BJ (cell line): Measurements from ENCODE around the gene LTA. TPM values are rescaled to one million over a fixed set of nuclear protein-coding genes. Genes with fewer than 3 reads are reported as not detected.

Source experiments
- CTCF ChIA-PET: fragments of 350-600 bp; formaldehyde crosslinking; extraction: SDS; loops from one replicate; lab custom pipeline; 2021; ENCODE audit warnings: antibody characterized with exemption, inconsistent platforms; lab: Yijun Ruan, JAX
- POLR2A ChIA-PET: fragments of 300-600 bp; sonication (Branson Sonifier 250); formaldehyde crosslinking; extraction: SDS; loops from one replicate; lab custom pipeline; 2021; ENCODE audit warnings: antibody characterized with exemption; lab: Charles Lee
- DNase-seq: peaks from one replicate; pipeline ENCODE4 v3.0.0-alpha.2; 2011; ENCODE audit warnings: low read depth
- H3K27me3 ChIP-seq: 2 replicates; pipeline ENCODE4 v1.6.0; 2011; ENCODE audit warnings: low read length; ENCODE audit not compliant: control insufficient read depth, insufficient read depth
- H3K36me3 ChIP-seq: 2 replicates; pipeline ENCODE4 v1.5.1; 2011; ENCODE audit warnings: low read length; ENCODE audit not compliant: control insufficient read depth, insufficient read depth
- H3K4me3 ChIP-seq: 2 replicates; pipeline ENCODE4 v1.5.1; 2011; ENCODE audit warnings: low read depth, mild to moderate bottlenecking, control low read depth, low read length
- polyA plus RNA-seq: library from polyadenylated mRNA; depleted of rRNA; stranded (reverse); fragments of >200 nt; gene quantifications from 2 replicates; pipeline ENCODE4 v1.2.3, GENCODE V29; 2011; rRNA removed
- small RNA-seq: library from RNA; depleted of rRNA; stranded (forward); fragments of <200 nt; gene quantifications from one replicate; pipeline ENCODE3, GENCODE V24; 2012; ENCODE audit warnings: low replicate concordance, low read depth; ENCODE audit not compliant: insufficient read length
- TF ChIP-seq, protein P1 (sequence below): IDR thresholded peaks from 2 replicates; pipeline ENCODE4 v1.5.1; 2011; ENCODE audit warnings: low read depth, mild to moderate bottlenecking, control low read depth, inconsistent platforms, low read length, moderate library complexity; ENCODE audit not compliant: insufficient read depth

LTA gene
- polyA plus RNA-seq, 1 experiment, result not detected

DNA sequence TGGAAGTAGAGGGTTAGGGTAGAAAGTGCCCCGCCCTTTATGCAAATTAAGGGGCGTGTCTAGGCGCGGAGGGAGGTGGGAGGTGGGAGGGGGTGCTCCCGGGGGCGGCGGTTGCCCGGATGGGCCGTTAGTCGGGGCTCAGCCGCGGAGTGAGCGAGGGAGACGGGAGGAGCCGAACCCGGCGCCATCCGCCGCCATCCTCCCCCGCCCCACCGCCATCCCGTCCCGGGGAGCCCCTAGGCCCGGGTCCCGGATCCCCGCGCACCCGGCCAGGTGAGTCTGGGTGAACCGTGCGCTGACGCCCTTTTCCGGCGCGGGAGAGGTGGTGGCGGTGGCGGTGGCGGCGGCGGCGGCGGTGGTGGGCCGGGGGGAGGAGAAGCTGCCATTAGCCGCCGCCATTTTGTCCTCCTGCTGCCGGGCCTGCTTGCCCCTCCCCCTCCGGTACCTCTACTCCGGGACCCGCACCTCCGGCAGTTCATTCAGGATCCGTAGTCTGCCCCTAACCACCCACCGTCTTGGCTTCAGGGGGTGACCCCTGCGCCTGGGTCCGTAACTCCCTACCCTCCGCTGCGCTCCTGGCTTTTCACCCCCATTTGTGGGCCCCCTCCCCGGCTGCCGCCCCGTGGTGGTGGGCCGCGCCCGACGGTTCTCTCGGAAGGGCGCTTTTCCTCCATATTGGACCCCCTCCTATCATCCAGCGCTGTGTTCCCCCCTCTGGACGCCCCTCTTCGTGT, 48.7 kb downstream of the LTA start, which contains the start of gene PRRC2A:
TSS of gene PRRC2A (plus strand) at position 130 of the 734 bp plus-strand sequence. CDS start 2,075 bp downstream, outside the sequence.
- ChIA-PET CTCF (interaction anchor here (3.6 kb wide), 1 partner anchor 22 kb away, joined by 18 read pairs; no protein-coding TSS in a partner anchor), POLR2A (no interaction called here)
- TF ChIP-seq, protein P1, sequence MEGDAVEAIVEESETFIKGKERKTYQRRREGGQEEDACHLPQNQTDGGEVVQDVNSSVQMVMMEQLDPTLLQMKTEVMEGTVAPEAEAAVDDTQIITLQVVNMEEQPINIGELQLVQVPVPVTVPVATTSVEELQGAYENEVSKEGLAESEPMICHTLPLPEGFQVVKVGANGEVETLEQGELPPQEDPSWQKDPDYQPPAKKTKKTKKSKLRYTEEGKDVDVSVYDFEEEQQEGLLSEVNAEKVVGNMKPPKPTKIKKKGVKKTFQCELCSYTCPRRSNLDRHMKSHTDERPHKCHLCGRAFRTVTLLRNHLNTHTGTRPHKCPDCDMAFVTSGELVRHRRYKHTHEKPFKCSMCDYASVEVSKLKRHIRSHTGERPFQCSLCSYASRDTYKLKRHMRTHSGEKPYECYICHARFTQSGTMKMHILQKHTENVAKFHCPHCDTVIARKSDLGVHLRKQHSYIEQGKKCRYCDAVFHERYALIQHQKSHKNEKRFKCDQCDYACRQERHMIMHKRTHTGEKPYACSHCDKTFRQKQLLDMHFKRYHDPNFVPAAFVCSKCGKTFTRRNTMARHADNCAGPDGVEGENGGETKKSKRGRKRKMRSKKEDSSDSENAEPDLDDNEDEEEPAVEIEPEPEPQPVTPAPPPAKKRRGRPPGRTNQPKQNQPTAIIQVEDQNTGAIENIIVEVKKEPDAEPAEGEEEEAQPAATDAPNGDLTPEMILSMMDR, result no peak
- DNase-seq, result no peak
- H3K36me3 ChIP-seq, result peaks cover 18% of the 10 kb centered on the region
- H3K27me3 ChIP-seq, result no peaks in the 10 kb centered on the region
- H3K4me3 ChIP-seq, result peak within 1 kb of the TSS; percentile 67

- TF ChIP-seq, protein P1, result no peak
- H3K36me3 ChIP-seq, result peaks cover 23% of the 10 kb centered on the region
- DNase-seq, result no peak
- peak overlapping the region; percentile 67 for H3K4me3 ChIP-seq
- H3K27me3 ChIP-seq, result no peaks in the 10 kb centered on the region
- CTCF ChIA-PET, result interaction anchor here (1.0 to 3.6 kb wide), 4 partner anchors 13 to 75 kb away, joined by 4 to 18 read pairs (median 5); partner anchors contain the start of gene ATP6V1G2
- POLR2A ChIA-PET, result interaction anchor here (0.6 to 1.1 kb wide), 2 partner anchors 16 to 31 kb away, joined by 3 read pairs; partner anchors contain the start of gene BAG6
Measured at GRCh38 chr6:31621320-31621939, 49.3 kb downstream of the LTA start.

GRCh38 chr6:31621991-31622390, 49.9 kb downstream of the LTA start:
- TF ChIP-seq, protein P1, result no peak
- peaks cover 29% of the 10 kb centered on the region for H3K36me3 ChIP-seq
- CTCF ChIA-PET, result interaction anchor here (1.0 to 3.6 kb wide), 5 partner anchors 12 to 128 kb away, joined by 3 to 18 read pairs (median 4); partner anchors contain the start of gene ATP6V1G2
- POLR2A ChIA-PET, result interaction anchor here (0.6 to 1.1 kb wide), 2 partner anchors 16 to 30 kb away, joined by 3 read pairs; partner anchors contain the start of gene BAG6
- DNase-seq, result no peak
- H3K4me3 ChIP-seq, result peak overlapping the region; percentile 67
- H3K27me3 ChIP-seq, result no peaks in the 10 kb centered on the region

- DNase-seq, result no peak
- Histone ChIP-seq H3K4me3 (peak overlapping the region; percentile 67), H3K27me3 (no peaks in the 10 kb centered on the region), H3K36me3 (peaks cover 34% of the 10 kb centered on the region)
- CTCF ChIA-PET, result interaction anchor here (1.3 to 3.6 kb wide), 4 partner anchors 11 to 129 kb away, joined by 3 to 18 read pairs (median 5); no protein-coding TSS in a partner anchor
- POLR2A ChIA-PET, result interaction anchor here (1.1 kb wide), 1 partner anchor 15 kb away, joined by 3 read pairs; no protein-coding TSS in a partner anchor
- TF ChIP-seq, protein P1, result no peak
Measured at GRCh38 chr6:31622684-31623091, 50.6 kb downstream of the LTA start.

Small RNA genes within 50 kb of the gene (small RNA-seq; reads per million reads assigned to genes)
- gene SNORA38 (9.5 reads per million, percentile 76 among the genes with 10 or more reads in this experiment), gene SNORD117 (242 reads per million, percentile 94 among the genes with 10 or more reads in this experiment), gene SNORD84 (not detected), gene UQCRHP1 (not detected)

Other genes starting within 250 kb of the LTA start
- gene HLA-B, start 215.1 kb upstream of the LTA start, polyA plus RNA-seq, result 1,142 and 1,777 TPM in 2 replicates
- gene MICA, start 168.7 kb upstream of the LTA start, polyA plus RNA-seq, result 71.6 and 96.1 TPM in 2 replicates
- gene MICB, start 74.1 kb upstream of the LTA start, polyA plus RNA-seq, result 21.9 and 23.4 TPM in 2 replicates
- not detected in 2 replicates for gene MCCD1, start 43.3 kb upstream of the LTA start, polyA plus RNA-seq
- 412 and 584 TPM in 2 replicates for gene DDX39B, start 30.3 kb upstream of the LTA start, polyA plus RNA-seq
- gene ATP6V1G2, start 25.7 kb upstream of the LTA start, polyA plus RNA-seq, result 2.7 and 3.6 TPM in 2 replicates
- 10.8 and 13.6 TPM in 2 replicates for gene NFKBIL1, start 24.7 kb upstream of the LTA start, polyA plus RNA-seq
- not detected in 2 replicates for gene TNF, start 3.3 kb downstream of the LTA start, polyA plus RNA-seq
- not detected in 2 replicates for gene LTB, start 10.1 kb downstream of the LTA start, polyA plus RNA-seq
- gene LST1, start 14.0 kb downstream of the LTA start, polyA plus RNA-seq, result 0.18 and 0.42 TPM in 2 replicates
- not detected in 2 replicates for gene NCR3, start 20.7 kb downstream of the LTA start, polyA plus RNA-seq
- gene AIF1, start 42.9 kb downstream of the LTA start, polyA plus RNA-seq, result not detected in 2 replicates
- 23.8 and 47.3 TPM in 2 replicates for gene PRRC2A, start 48.4 kb downstream of the LTA start, polyA plus RNA-seq
- gene BAG6, start 80.4 kb downstream of the LTA start, polyA plus RNA-seq, result 42.6 and 113 TPM in 2 replicates
- gene APOM, start 83.6 kb downstream of the LTA start, polyA plus RNA-seq, result 4.2 and 4.8 TPM in 2 replicates
- gene C6orf47, start 88.5 kb downstream of the LTA start, polyA plus RNA-seq, result 9.9 and 13.0 TPM in 2 replicates
- gene GPANK1, start 92.7 kb downstream of the LTA start, polyA plus RNA-seq, result 12.6 and 15.0 TPM in 2 replicates
- 83.2 and 94.9 TPM in 2 replicates for gene CSNK2B, start 93.8 kb downstream of the LTA start, polyA plus RNA-seq
- 6.8 and 10.8 TPM in 2 replicates for gene LY6G5B, start 97.7 kb downstream of the LTA start, polyA plus RNA-seq
- gene LY6G5C, start 108.8 kb downstream of the LTA start, polyA plus RNA-seq, result 3.1 and 3.6 TPM in 2 replicates
- 44.2 and 53.3 TPM in 2 replicates for gene ABHD16A, start 131.0 kb downstream of the LTA start, polyA plus RNA-seq
- not detected in 2 replicates for gene LY6G6F, start 134.6 kb downstream of the LTA start, polyA plus RNA-seq
- gene LY6G6D, start 143.1 kb downstream of the LTA start, polyA plus RNA-seq, result not detected in 2 replicates
- not detected in 2 replicates for gene LY6G6C, start 149.5 kb downstream of the LTA start, polyA plus RNA-seq
- gene MPIG6B, start 151.1 kb downstream of the LTA start, polyA plus RNA-seq, result not detected in 2 replicates
- 43.2 and 69.5 TPM in 2 replicates for gene DDAH2, start 157.0 kb downstream of the LTA start, polyA plus RNA-seq
- 820 and 866 TPM in 2 replicates for gene CLIC1, start 164.2 kb downstream of the LTA start, polyA plus RNA-seq
- gene MSH5, start 167.7 kb downstream of the LTA start, polyA plus RNA-seq, result 9.2 and 10.7 TPM in 2 replicates
- gene SAPCD1, start 190.4 kb downstream of the LTA start, polyA plus RNA-seq, result 1.2 and 1.9 TPM in 2 replicates
- 0.16 and 0.29 TPM in 2 replicates for gene VWA7, start 205.0 kb downstream of the LTA start, polyA plus RNA-seq
- 10.9 and 33.9 TPM in 2 replicates for gene VARS1, start 223.5 kb downstream of the LTA start, polyA plus RNA-seq
- gene LSM2, start 234.7 kb downstream of the LTA start, polyA plus RNA-seq, result 40.3 and 43.5 TPM in 2 replicates
- gene HSPA1L, start 243.0 kb downstream of the LTA start, polyA plus RNA-seq, result 0.90 and 0.99 TPM in 2 replicates
- 57.7 and 98.6 TPM in 2 replicates for gene HSPA1A, start 243.3 kb downstream of the LTA start, polyA plus RNA-seq